Mammary epithelial cell (primary cell): ENCODE results near the gene SEC61A1.

Experiments
- CTCF ChIP-seq, 2 donors: IDR thresholded peaks in 1 of 2; conservative IDR thresholded peaks in 1 of 2; 2 replicates each; pipeline ENCODE4 v1.5.1; 2011 to 2012; ENCODE audit warnings: inconsistent platforms in 2 of 2, low read length in 2 of 2, mild to moderate bottlenecking in 2 of 2, control low read depth in 1 of 2, low read depth in 1 of 2; ENCODE audit not compliant: insufficient read depth in 1 of 2; ENCODE audit errors: extremely low read depth in 1 of 2
- EZH2 ChIP-seq: IDR thresholded peaks from 2 replicates; pipeline ENCODE4 v1.6.1; 2012; ENCODE audit warnings: low read length, inconsistent platforms, borderline replicate concordance

DNA sequence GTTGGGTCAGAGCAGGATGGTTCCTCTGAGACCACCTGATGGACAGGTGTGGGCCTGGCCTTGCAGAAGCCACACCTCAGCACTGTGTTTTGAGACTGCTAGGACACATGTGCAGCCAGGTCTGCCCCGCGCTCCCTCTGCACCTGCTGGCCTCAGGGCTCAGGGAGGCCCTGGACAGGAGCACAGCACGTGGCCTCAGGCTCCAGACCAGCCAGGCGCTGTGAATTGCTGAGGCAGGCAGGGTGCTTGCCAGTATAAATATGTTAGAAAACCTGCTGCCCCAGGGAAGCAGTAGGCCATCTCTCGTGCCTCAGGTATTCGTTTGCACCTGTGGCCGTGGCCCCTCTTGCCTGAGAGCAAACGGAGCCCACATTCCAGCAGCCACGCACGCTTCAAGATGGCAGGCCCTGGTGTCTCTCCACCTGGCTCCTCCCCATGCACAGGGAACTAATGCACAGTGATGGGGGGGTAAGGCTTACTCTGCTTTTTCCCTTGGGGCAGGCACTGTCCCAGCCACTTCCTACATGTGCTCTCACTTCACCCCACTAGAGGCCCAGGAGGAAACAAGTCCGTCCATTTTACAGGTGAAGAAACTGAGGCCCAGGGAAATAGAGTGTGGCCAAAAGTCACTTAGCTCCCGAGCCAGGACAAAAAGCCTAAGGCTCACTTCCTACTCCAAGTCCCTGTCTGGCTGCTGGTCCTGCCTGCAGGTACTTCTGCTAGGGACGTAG, 20.4 kb downstream of the SEC61A1 start:
- no peak for TF ChIP-seq CTCF (conservative IDR thresholded peaks at IDR 0.05 in 1 of 2, IDR thresholded peaks at IDR 0.05 in 1 of 2; ENCODE audit: extremely low read depth in 1 of 2, insufficient read depth in 1 of 2, low read depth in 1 of 2, low read length in 2 of 2)
- TF ChIP-seq EZH2 = no peak
